ENCODE results near the gene DMRTC2. TPM values are rescaled to one million over a fixed set of nuclear protein-coding genes. Genes with fewer than 3 reads are reported as not detected.

DMRTC2 gene
- total and polyA plus RNA-seq, 3 donors from 2014 or later: 23.1 to 71.0 (median 55.3) TPM

DNA sequence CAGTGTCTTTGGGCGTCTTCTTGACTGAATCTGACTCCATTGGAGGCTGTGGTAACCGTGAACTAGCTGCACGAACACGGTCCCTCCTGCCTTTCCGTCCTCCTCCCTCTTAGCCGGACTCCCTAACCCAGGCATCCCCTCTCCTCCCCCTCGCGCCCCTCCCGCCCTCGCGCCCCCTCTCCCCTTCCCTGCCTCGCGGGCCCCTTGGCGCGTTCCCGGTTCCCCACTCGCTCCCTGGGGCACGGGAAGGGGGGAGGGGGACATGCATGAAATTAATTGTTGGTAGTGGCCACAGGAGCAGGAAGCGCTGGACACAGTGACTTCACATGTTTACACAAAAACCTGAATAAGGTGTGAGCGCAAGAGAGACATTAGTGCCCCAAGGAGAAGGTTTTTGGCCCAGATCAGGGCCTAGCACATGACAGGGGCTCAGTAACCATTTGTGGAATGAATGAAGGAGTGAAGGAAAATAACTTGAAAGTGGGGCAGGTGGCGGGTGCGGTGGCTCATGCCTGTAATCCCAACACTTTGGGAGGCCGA, 279 bp downstream of the DMRTC2 start:
- intact Hi-C loops (cut with DNase I; ENCODE audit: low total_unique reads): no loop called here
- no peaks in the 10 kb centered on the region for H3K27me3 ChIP-seq
- no peaks in the 10 kb centered on the region for H3K4me1 ChIP-seq
- no peak for TF ChIP-seq POLR2A (IDR thresholded peaks at IDR 0.05)
- TF ChIP-seq, protein P1, sequence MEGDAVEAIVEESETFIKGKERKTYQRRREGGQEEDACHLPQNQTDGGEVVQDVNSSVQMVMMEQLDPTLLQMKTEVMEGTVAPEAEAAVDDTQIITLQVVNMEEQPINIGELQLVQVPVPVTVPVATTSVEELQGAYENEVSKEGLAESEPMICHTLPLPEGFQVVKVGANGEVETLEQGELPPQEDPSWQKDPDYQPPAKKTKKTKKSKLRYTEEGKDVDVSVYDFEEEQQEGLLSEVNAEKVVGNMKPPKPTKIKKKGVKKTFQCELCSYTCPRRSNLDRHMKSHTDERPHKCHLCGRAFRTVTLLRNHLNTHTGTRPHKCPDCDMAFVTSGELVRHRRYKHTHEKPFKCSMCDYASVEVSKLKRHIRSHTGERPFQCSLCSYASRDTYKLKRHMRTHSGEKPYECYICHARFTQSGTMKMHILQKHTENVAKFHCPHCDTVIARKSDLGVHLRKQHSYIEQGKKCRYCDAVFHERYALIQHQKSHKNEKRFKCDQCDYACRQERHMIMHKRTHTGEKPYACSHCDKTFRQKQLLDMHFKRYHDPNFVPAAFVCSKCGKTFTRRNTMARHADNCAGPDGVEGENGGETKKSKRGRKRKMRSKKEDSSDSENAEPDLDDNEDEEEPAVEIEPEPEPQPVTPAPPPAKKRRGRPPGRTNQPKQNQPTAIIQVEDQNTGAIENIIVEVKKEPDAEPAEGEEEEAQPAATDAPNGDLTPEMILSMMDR (IDR thresholded peaks at IDR 0.05): no peak
- H3K9me3 ChIP-seq: no peaks in the 10 kb centered on the region
- no peaks in the 10 kb centered on the region for H3K36me3 ChIP-seq (ENCODE audit: low read depth, missing control alignments)
- peak overlapping the region; percentile 28 to 83 for H3K27ac ChIP-seq
- WGBS, 2 donors: 63 to 82% methylated on average over 18 to 23 of the region's 23 CpGs
- no peak for DNase-seq
- peak overlapping the region; percentile 46 to 49 for H3K4me3 ChIP-seq

DNA sequence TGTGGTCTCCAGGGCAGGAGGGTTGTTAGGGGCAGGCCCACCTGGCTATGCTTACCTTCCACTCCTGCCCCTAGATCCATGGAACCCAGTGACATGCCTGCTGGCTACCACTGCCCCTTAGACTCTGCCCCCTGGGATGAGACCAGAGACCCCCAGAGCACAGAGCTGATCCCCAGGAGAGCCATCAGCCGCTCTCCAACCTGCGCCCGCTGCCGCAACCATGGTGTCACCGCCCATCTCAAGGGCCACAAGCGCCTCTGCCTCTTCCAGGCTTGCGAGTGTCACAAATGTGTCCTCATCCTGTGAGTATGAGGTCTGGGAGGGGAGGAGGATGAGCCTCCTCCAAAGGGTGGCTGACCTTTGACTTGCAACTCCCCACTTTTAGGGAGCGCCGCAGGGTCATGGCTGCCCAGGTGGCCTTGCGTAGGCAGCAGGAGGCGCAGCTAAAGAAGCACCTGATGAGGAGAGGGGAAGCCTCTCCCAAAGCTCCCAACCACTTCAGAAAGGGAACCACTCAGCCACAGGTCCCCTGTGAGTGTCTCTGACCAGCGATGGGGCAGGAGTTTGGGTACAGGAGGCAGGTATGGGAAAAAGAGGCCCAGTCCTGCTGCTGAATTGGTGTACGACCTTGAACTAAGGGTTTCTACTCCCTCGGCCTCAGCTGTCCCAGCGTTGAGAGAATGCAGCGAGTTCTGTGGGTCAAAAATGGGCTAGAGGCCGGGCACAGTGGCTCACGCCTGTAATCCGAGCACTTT, 2.7 kb downstream of the DMRTC2 start:
- no peaks in the 10 kb centered on the region for H3K9me3 ChIP-seq
- 82 to 94% methylated on average over 9 to 19 of the region's 19 CpGs for WGBS, 2 donors
- no peak overlapping the region for H3K4me3 ChIP-seq
- TF ChIP-seq, protein P1 (IDR thresholded peaks at IDR 0.05): no peak
- TF ChIP-seq POLR2A (IDR thresholded peaks at IDR 0.05): no peak
- no peak overlapping the region for H3K27ac ChIP-seq
- no peaks in the 10 kb centered on the region for H3K4me1 ChIP-seq
- DNase-seq: no peak
- H3K36me3 ChIP-seq (ENCODE audit: low read depth, missing control alignments): no peaks in the 10 kb centered on the region
- no peaks in the 10 kb centered on the region for H3K27me3 ChIP-seq
- intact Hi-C loops (cut with DNase I; ENCODE audit: low total_unique reads): no loop called here

DNA sequence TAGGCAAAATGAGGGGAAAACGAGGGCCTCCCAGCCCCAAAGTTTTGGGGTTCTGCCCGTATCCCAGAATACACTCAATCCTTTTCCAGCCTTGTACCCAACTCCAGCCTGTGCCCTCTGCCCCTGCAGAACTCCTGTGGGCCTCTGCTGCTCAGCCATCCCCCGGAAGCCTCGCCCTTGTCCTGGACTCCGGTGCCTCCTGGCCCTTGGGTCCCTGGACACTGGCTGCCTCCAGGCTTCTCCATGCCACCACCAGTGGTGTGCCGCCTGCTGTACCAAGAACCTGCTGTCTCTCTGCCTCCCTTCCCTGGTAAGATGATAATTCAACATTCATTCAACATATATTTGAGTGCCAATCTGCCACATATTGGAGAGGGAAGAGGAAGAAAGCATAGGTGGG, 3.8 kb downstream of the DMRTC2 start:
- no peak for DNase-seq
- H3K9me3 ChIP-seq: no peaks in the 10 kb centered on the region
- H3K36me3 ChIP-seq (ENCODE audit: low read depth, missing control alignments): no peaks in the 10 kb centered on the region
- no peak overlapping the region for H3K4me3 ChIP-seq
- intact Hi-C loops (cut with DNase I; ENCODE audit: low total_unique reads): no loop called here
- no peaks in the 10 kb centered on the region for H3K27me3 ChIP-seq
- 87 to 91% methylated on average over 6 of the region's 6 CpGs for WGBS, 2 donors
- H3K27ac ChIP-seq: no peak overlapping the region
- H3K4me1 ChIP-seq: no peaks in the 10 kb centered on the region
- TF ChIP-seq, protein P1 (IDR thresholded peaks at IDR 0.05): no peak
- TF ChIP-seq POLR2A (IDR thresholded peaks at IDR 0.05): no peak

DNA sequence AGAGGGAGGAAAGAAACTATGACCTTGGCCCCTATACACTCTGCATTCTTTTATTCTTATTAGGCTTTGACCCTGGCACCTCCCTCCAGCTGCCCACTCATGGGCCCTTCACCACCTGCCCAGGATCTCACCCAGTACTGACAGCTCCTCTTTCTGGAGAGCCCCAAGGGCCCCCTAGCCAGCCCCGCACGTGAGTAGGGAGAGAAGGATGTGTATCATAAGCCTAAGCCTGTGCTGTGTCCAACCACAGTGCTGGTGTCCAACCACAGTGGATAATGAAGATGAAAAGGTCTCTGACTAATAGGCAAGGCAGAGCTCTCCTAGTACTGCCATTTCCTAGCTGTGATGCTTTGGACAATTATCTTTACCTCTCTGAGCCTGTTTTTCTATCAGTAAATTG, 4.2 kb downstream of the DMRTC2 start:
- Histone ChIP-seq H3K27me3 (no peaks in the 10 kb centered on the region), H3K36me3 (ENCODE audit: low read depth, missing control alignments) (no peaks in the 10 kb centered on the region), H3K4me1 (no peaks in the 10 kb centered on the region), H3K9me3 (no peaks in the 10 kb centered on the region), H3K27ac (no peak overlapping the region), H3K4me3 (no peak overlapping the region)
- no peak for TF ChIP-seq POLR2A (IDR thresholded peaks at IDR 0.05)
- no peak for DNase-seq
- intact Hi-C loops (cut with DNase I; ENCODE audit: low total_unique reads): no loop called here
- 72 to 79% methylated on average over 2 of the region's 2 CpGs for WGBS, 2 donors

GRCh38 chr19:41850381-41850780, 5.5 kb downstream of the DMRTC2 start:
- Histone ChIP-seq H3K27me3 (no peaks in the 10 kb centered on the region), H3K9me3 (no peaks in the 10 kb centered on the region), H3K4me1 (no peaks in the 10 kb centered on the region), H3K36me3 (ENCODE audit: low read depth, missing control alignments) (no peaks in the 10 kb centered on the region), H3K4me3 (no peak overlapping the region), H3K27ac (no peak overlapping the region)
- 74 to 82% methylated on average over 3 to 5 of the region's 5 CpGs for WGBS, 2 donors
- intact Hi-C loops (cut with DNase I; ENCODE audit: low total_unique reads): no loop called here
- TF ChIP-seq POLR2A (IDR thresholded peaks at IDR 0.05): no peak
- TF ChIP-seq, protein P1 (IDR thresholded peaks at IDR 0.05): no peak
- no peak for DNase-seq
